ENCODE data around the gene FRMD6.

The FRMD6 gene

GRCh38 chr14:51674294-51675002 lies 22.7 kb downstream of the FRMD6 start:
- no peak for DNase-seq

DNA sequence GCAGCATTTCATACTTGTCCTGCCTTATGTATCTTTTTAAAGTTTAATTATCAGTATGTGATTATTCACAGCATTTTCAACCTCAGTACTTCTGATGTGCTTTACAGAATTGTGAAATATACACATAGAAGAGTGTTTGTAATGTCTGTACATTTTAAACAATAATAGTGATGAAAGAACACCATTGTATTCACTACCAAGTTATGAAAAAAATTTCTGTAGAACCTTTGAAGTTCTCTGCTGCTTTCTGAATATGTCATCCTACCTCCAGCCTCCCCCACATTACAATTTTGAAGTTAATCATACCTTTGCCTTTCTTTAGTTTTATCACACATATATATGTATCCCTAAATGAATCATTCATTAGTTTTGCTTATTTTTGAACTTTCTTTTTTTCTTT lies 24.8 kb downstream of the FRMD6 start:
- no peak for DNase-seq

- no peak for DNase-seq
Measured at GRCh38 chr14:51677266-51677665, 25.6 kb downstream of the FRMD6 start.

DNA sequence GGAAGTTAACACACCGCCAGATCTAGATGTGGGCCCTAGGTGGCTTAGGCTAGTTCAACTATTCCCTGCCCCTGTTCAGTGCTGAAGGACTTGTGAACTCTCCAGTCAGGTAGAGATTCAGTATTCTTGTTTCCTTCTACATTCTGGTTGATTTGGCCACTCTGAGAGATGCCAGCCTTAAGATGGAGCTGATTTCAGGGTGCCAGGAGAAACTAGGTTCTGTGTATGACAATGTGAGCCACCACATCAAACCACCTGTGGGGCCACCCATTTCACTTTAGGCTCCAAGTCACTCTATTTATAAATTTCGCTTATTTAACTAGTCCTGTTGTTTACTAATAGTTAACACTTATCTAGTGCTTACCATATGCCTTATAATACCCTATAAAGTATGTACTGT lies 26.0 kb downstream of the FRMD6 start:
- no peak for DNase-seq

GRCh38 chr14:51680031-51680430 lies 28.3 kb downstream of the FRMD6 start:
- DNase-seq, result no peak

DNA sequence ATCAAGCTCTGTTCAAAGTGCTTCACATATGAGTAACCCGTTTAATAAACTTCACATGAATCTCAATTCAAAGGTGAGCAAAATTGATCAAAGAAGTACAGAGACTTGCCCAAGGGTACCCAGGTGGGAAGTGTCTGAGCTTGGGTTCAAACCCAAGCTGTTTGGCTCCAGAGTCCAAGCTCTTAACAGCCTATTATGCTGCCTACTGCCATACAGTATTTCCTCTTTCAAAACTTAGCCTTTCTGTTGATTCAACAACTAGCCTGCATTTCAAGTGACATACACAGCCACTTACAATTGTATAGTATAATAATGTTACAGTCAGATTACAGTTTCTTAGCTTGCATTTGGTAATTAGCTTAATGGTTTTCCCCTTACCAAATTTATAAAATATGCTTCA lies 29.7 kb downstream of the FRMD6 start:
- no peak for DNase-seq

DNA sequence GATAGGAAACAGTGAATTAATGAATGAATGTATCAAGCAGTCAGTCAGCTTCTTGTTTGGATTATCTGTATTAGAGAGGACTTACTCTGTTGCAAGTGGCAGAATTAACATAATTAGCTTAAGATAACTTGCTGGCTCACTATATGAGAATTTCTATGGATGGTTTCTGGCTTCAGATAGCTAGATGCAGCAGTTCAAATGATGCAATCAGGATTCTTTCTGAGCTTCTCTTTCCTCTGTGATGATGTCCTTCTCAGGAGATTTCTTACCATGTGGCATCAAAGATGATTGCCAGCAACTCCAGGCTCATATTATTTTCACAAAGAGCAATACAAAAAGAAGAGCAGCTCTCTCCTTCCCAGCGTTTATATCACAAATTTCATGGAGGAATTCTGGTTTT lies 30.7 kb downstream of the FRMD6 start:
- DNase-seq, result no peak

- DNase-seq, result no peak
Measured at GRCh38 chr14:51684760-51685159, 33.0 kb downstream of the FRMD6 start.

DNA sequence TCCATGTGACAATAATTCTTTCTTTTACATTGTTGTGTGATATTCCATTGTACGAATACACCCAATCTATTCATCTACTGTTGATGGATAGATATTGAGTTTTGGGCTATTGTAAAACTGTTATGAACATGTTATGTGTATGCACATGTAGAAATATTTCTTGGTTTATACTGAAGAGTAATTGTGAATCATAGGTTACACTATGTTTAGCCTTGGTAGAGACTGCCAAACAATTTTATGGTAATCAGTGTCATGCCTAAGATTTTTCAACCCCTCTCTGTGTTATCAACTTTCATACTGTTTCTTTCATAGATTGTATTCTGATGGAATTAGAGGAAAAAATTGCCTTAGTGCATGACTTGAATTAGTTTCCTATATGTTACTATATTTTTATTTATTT lies 39.5 kb downstream of the FRMD6 start:
- DNase-seq, result no peak

- DNase-seq, result no peak
Measured at GRCh38 chr14:51692646-51693045, 40.9 kb downstream of the FRMD6 start.

DNA sequence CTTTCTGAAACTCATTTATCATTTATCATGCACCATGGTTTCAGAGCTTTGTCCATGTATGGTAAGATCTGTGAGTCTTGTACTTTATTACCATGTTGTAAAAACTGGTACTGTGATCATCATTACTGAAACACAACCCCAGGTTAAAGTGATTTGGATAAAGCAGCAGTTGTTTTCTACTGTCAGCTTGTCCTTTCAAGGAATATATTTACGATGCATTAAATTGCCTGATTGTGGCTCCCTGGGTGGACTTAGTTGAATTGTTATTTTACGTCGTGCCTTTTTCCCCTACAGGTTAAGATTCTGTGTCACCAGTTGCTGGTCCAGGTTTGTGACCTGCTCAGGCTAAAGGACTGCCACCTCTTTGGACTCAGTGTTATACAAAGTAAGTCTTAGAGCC lies 46.1 kb downstream of the FRMD6 start:
- no peak for DNase-seq

DNA sequence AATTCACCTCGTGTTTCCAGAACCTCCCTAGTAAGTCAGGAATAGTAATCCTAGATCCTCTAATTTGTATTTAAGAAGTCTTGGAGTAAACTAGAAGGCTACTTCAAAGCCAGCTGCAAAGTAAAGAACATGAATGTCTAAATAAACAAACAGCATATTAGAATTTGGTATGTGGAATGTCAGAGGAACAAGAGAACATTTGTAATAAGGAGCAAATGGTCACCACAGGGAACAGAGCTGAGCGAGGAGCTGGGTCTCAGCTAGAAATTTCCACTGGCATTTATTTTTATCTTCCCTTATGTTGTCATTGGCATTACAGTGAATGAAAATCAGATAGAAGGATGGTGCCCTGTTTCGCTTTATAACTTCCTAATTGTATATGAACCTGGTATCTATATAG lies 50.2 kb downstream of the FRMD6 start:
- DNase-seq, result no peak

- DNase-seq, result no peak
Measured at GRCh38 chr14:51703787-51704186, 52.1 kb downstream of the FRMD6 start.

- DNase-seq, result no peak
Measured at GRCh38 chr14:51704545-51704944, 52.8 kb downstream of the FRMD6 start.

DNA sequence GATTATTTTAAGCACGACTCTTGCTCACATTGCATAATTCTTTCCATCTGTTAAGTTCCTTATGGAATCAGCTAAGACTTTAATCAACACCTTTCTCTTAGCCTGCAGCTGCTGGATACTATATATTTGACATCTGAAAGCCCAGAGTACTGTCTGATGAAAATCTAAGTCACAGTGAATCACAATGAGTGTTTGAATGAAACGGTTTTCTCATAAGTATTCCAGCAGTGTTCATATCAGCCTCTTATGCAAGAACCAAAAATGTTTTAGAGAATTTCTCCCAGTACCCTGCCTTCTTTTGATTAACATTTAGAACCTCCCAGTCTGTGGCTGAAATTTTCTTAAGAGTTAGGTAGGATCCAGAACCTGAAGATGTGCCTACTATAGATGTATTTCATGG lies 55.6 kb downstream of the FRMD6 start:
- DNase-seq, result no peak

DNA sequence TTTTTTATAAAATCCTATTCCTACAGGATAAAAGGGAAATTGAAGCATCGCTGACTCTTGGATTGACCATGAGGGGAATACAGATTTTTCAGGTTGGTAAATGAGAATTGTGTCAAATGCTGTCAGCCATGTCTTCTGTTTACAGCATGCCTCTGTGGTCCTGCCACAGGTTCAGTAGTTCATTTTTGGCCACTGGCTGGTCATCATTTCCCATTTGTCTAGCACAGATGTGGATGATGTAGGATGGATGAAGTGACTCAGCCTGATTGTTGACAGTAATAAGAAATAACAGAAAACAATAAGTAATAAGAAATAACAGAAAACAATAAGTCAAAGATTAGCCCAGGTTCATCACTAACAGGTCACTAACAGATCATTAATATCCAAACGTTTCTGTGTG lies 59.8 kb downstream of the FRMD6 start:
- no peak for DNase-seq

DNA sequence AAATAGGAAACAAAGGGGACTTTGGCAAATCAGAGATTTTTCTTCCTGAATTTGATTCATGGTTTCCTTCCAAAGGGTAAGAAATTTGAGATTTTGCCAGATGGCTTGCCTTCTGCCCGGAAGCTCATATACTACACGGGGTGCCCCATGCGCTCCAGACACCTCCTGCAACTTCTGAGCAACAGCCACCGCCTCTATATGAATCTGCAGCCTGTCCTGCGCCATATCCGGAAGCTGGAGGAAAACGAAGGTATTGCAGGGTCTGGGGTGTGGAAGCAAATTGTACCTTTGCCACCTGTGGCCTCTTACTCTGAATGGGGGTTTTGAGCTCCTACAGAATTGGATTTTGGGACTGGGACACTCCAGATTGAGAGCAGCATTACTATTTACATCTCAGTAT lies 63.5 kb downstream of the FRMD6 start:
- DNase-seq, result no peak

GRCh38 chr14:51715742-51716141 lies 64.0 kb downstream of the FRMD6 start:
- DNase-seq, result no peak

DNA sequence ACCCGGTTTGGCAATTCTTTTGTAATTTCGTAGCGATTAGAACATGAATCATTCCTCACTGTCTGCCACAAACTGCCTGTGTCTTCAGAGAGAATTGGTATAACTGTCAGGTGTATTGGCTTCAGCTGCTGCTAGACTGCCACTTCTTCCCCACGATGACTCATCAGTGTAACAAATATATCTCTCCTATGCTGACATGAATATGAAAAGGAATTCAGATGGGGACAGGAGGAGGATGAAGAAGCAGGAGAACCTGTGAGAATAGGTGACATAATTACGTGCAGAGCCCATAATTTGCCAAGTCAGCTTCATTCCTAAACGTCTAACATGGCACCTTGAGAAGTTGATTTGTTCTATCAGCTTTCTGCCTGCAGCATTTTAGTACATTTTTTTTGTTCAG lies 64.9 kb downstream of the FRMD6 start:
- peak; percentile 12 for DNase-seq

DNA sequence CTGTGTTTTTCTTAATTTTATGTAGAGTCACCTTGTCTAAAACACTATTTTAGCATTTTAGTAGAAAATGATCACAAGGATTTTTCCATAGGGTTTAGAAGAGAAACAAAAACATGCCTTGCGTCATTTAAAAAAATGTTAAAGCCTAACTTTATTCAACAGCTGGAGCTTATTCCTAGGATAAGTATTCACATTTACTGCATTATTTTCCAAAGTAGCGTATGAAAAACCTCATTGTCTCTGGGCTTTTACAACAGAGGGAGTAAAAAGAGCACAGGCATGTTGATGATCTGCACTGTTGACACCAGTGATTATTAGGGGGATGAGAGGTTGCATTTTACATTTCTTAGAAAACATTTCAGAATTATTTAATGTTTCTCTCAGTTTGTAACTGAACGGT lies 66.1 kb downstream of the FRMD6 start:
- DNase-seq, result no peak

GRCh38 chr14:51719955-51720354 lies 68.2 kb downstream of the FRMD6 start:
- DNase-seq, result no peak

- no peak for DNase-seq
Measured at GRCh38 chr14:51723990-51724389, 72.3 kb downstream of the FRMD6 start.

DNA sequence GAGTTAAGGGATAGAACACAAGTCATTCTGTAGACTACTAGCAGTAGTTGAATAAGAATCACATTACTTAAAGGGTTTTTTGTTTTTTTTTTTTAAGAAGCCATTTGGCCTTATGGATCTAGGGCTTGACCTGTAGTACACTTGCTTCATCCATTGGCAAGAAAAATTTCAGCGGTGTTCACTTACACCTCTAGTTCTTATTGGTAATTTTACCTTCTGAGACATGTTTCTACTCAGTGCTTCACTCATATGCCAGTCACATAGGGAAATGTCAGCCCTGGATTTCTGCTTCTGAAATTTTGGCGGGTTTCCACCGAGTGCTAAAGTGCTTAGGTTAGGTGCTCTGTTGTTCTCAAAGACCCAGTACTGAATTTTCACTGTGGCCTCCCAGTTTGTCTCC lies 72.9 kb downstream of the FRMD6 start:
- DNase-seq, result no peak

- DNase-seq, result no peak
Measured at GRCh38 chr14:51725061-51725460, 73.4 kb downstream of the FRMD6 start.

DNA sequence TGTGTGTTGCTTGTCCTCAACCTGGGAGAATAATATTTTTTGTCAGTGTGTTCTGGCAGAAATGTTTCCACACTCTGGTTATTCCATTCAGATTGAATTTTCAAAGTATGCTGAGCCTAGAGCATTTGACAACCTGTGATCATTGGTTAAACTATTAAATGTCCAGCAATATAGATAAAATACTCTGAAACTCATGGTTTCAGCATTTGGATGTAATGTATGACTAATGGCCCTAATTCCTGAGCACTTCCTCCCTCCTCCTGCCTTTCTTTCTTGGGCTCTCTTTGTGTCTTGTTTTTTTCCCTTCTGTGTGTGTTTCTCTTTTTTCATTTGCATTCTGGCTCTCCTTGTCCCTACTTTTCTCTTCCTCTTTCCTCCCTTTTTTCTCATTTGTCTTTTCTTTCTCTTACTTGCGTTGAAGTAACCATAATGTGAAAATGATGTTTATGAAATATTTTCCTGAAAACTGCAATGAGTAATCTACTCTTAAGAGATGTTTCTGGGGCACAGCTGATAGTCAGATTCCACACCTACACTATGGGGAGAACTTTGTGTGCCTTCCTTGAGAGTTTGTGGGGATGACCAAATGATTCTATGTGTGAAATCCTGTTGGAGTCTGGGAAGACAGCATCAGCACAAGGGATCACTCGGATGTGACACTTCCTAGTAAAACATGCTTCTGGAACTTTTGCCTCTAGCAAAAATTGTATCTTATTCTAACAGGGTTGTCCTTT lies 74.6 kb downstream of the FRMD6 start:
- no peak for DNase-seq

Data from DMS79 treated with DMSO at 0.1 percent for 48 hours (cell line).